ENCODE results near the gene UCK2. TPM values are rescaled to one million over a fixed set of nuclear protein-coding genes. Genes with fewer than 3 reads are reported as not detected.

The UCK2 gene
- total RNA-seq, 1 experiment from 2014 or later = 84.2 TPM

DNA sequence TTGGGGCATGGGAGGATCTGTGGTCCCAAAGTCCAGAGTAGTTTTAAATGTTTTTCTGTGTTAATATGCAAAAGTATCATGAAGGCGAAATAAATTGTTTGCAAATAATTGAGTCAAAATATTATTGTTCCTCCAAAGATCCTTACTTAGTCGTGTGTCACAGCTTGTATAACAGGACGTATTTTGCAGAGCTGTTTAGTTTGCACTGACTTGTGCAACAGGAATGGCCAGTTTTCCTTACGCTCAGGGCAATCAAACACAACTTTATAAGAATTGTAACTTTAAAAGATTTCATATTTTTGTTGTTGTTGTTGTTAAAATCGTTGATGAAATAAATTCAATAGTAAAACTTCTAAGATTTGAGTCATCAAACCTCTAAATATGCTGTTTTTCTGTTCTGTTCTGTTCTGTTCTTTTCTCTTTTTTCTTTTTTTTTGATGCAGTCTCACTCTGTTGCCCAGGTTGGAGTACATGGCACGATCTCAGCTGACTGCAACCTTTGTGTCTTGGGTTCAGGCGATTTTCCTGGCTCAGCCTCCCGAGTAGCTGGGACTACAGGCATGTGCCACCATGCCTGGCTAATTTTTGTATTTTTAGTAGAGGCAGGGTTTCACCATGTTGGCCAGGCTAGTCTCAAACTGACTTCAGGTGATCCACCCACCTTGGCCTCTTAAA lies 60.6 kb downstream of the UCK2 start:
- H3K4me1 ChIP-seq = peaks cover 24% of the 10 kb centered on the region
- H3K27ac ChIP-seq = no peak overlapping the region
- no peaks in the 10 kb centered on the region for H3K9me3 ChIP-seq (replicated peaks)
- H3K27me3 ChIP-seq = no peaks in the 10 kb centered on the region
- peaks cover 24% of the 10 kb centered on the region for H3K36me3 ChIP-seq
- H3K4me3 ChIP-seq = no peak overlapping the region
- no peak for DNase-seq

DNA sequence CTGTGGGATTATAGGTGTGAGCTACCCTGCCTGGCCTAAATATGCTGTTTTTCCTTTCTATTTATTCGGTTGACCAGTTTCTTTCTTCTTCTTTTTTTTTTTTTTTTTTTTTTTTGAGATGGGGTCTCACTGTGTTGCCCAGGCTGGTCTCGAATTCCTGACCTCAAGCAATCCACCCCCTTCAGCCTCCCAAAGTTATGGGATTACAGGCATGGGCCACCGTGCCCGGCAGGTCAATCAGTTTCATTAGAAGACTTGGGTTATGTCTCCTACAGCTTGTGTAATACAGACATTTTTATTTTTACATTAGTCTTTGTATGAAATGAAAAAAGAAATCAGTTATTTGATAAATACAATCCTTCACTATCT lies 61.1 kb downstream of the UCK2 start:
- Histone ChIP-seq H3K4me3 (no peak overlapping the region), H3K27ac (no peak overlapping the region), H3K9me3 (replicated peaks) (no peaks in the 10 kb centered on the region), H3K36me3 (peaks cover 25% of the 10 kb centered on the region), H3K4me1 (peaks cover 23% of the 10 kb centered on the region), H3K27me3 (no peaks in the 10 kb centered on the region)
- no peak for DNase-seq

DNA sequence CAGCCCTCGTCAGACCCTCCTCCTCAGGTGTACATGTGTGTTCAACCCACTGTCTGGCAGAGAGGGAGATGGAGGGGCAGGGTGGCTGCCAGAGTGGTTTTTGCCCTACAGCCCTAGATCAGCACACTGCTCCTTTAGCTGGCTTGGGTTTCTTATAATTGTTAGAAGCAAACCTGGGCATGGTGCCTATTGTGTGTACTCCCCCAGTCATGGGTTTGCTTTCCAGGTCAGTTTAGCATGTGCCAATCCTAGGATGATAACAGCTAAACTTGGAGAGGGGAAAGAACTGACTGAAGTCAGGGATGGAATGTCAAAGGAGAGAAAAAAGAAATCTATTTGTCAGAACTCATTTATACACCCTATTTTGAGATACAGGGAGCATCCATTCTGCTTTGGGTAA lies 63.3 kb downstream of the UCK2 start:
- no peaks in the 10 kb centered on the region for H3K27me3 ChIP-seq
- H3K36me3 ChIP-seq = peaks cover 27% of the 10 kb centered on the region
- no peaks in the 10 kb centered on the region for H3K9me3 ChIP-seq (replicated peaks)
- DNase-seq = no peak
- H3K4me1 ChIP-seq = peaks cover 14% of the 10 kb centered on the region
- no peak overlapping the region for H3K4me3 ChIP-seq
- no peak overlapping the region for H3K27ac ChIP-seq

DNA sequence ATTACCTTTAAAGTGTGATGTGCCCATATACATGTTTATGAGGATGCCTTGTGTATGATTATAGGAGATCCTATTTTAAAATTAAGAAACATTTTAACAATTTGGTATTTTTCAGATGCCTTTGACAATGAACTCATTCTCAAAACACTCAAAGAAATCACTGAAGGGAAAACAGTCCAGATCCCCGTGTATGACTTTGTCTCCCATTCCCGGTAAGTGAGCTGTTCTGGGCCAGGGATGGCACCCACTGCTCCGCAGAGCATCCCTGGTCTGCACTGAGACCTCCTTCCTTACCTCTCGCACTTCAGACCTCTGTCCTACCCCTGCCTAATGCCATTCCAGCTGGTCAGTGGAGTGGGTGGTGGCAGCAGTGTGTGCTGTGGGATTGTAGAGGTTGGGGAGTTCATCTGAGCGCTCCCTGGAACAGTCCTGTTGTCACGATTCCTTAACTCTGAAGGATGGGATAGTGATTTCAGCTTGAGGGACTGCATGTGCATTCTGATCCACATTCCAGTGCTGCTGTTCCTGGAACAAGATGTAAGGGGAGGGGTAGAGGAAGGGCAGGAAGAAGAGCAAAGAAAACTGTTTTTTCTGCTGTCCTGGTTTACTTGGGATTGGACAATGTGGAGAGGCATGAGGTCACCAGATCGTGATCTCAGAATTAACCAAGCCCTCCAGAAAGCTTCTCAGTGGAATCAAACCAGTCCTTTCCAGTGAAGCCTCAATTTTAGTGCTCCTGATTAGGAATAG lies 63.9 kb downstream of the UCK2 start:
- DNase-seq = no peak
- no peak overlapping the region for H3K27ac ChIP-seq

DNA sequence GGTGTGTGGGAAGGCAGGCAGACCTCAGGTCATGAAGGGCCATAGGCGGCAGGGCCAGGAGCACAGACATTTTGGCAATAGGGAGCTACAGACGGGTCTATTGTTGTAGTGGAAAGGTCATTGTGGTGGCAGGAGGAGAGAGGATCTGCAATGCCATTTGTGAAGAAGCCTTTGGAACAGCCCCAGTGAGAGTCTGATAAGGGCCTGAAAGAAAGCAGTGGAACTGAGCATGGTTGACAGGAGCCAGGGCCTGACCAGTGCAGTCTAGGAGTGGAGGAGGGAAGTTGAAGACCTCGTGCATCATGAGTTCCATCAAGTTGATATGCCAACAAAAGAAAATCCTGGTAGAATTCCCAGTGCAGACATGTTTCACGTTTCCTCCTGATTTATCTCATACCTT lies 65.5 kb downstream of the UCK2 start:
- H3K4me1 ChIP-seq = peaks cover 33% of the 10 kb centered on the region
- H3K27me3 ChIP-seq = no peaks in the 10 kb centered on the region
- H3K4me3 ChIP-seq = no peak overlapping the region
- H3K27ac ChIP-seq = no peak overlapping the region
- no peaks in the 10 kb centered on the region for H3K9me3 ChIP-seq (replicated peaks)
- no peak for DNase-seq
- peaks cover 32% of the 10 kb centered on the region for H3K36me3 ChIP-seq

More for the DNA sequence above, 63.9 kb downstream of the UCK2 start:
- Histone ChIP-seq H3K9me3 (replicated peaks) (no peaks in the 10 kb centered on the region), H3K27me3 (no peaks in the 10 kb centered on the region), H3K4me3 (no peak overlapping the region), H3K4me1 (peaks cover 17% of the 10 kb centered on the region), H3K36me3 (peaks cover 26% of the 10 kb centered on the region)

DNA sequence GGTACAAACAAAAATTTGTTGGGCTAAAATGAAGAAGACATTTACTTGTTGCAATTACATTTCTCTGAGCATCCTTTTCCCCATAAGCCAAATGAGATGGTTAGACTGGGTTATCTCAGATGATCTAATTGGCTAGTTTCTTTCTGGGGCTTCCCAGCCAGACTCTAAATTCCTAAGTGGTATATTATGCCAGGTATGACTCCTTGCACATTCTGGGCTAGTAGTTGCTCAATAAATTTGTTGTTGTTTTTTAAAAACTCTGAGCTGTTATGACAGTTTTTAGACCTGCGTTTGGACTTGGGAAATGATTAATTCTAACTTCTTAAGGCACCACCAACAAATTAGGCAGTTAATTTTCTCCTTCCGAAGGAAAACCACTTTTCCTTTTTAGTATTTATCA lies 66.1 kb downstream of the UCK2 start:
- Histone ChIP-seq H3K4me3 (no peak overlapping the region), H3K27ac (no peak overlapping the region), H3K9me3 (replicated peaks) (no peaks in the 10 kb centered on the region), H3K4me1 (peaks cover 39% of the 10 kb centered on the region), H3K27me3 (no peaks in the 10 kb centered on the region), H3K36me3 (peaks cover 34% of the 10 kb centered on the region)
- no peak for DNase-seq

DNA sequence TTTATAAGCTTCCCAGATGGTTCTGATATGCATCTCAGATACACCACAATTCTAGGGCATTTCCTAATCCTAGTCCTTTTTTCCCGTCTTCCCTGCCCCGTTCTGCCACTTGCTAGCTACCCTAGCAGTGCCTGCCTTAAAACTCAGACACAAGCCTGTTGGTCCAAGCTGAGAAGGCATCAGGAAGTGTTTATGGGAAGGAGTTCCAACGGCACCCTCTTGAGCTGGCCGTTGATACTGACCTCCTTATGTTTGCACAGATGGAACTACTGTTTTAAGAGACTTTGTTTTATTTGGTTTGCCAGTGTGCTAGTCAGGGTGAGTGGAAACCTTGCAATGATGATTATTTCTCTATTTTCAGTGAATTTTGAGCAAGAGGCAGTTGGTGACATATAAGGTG lies 67.2 kb downstream of the UCK2 start:
- no peak overlapping the region for H3K27ac ChIP-seq
- DNase-seq = no peak
- no peaks in the 10 kb centered on the region for H3K27me3 ChIP-seq
- no peak overlapping the region for H3K4me3 ChIP-seq
- H3K9me3 ChIP-seq (replicated peaks) = no peaks in the 10 kb centered on the region
- H3K36me3 ChIP-seq = peaks cover 34% of the 10 kb centered on the region
- peaks cover 48% of the 10 kb centered on the region for H3K4me1 ChIP-seq

DNA sequence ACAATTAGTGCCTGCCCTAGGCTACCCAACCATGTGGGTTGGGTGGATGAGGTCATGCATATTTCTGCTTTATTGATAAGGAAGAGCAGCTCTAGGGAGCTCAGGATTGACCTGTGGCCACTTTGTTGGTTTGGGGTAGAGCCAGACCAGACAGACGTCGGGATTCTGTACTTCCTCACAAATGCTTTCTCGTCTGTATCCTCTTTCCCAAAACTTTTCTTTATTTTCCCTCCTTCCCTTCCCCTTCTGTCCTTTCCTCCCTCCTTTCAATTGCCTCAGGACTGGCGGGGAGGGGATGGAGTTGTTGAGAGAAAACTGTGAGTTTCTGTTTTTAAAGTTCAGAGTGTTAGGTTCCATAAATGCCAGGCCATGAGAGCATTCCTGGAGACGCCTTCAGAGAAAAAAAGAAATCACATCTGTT lies 68.0 kb downstream of the UCK2 start:
- H3K36me3 ChIP-seq = peaks cover 30% of the 10 kb centered on the region
- H3K27ac ChIP-seq = peak overlapping the region; percentile 72
- no peaks in the 10 kb centered on the region for H3K9me3 ChIP-seq (replicated peaks)
- H3K4me1 ChIP-seq = peaks cover 50% of the 10 kb centered on the region
- H3K4me3 ChIP-seq = no peak overlapping the region
- peak in 1 of 2 experiments; percentile 19 for DNase-seq
- H3K27me3 ChIP-seq = no peaks in the 10 kb centered on the region

DNA sequence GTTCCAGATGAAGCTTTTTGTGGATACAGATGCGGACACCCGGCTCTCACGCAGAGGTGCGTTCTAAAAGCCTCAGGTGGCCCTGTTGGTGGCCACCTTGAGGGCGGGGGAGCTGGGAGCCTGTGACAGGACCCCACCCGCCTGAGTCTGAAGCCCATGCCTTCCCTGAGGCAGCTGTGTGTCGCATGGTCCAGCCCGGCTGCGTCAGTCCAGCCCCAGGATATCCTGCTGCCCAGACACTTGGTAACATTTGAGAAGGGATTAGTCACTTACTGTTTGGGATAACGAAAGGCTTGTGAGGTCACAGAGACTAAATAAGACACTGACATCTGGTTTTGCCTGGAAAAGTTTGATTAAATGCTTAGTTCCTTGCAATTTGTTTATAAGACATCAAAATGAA lies 68.9 kb downstream of the UCK2 start:
- Histone ChIP-seq H3K27me3 (no peaks in the 10 kb centered on the region), H3K4me1 (peaks cover 50% of the 10 kb centered on the region), H3K9me3 (replicated peaks) (no peaks in the 10 kb centered on the region), H3K36me3 (peaks cover 25% of the 10 kb centered on the region), H3K27ac (peak overlapping the region; percentile 72), H3K4me3 (no peak overlapping the region)
- peak; percentile 42 to 50 for DNase-seq

DNA sequence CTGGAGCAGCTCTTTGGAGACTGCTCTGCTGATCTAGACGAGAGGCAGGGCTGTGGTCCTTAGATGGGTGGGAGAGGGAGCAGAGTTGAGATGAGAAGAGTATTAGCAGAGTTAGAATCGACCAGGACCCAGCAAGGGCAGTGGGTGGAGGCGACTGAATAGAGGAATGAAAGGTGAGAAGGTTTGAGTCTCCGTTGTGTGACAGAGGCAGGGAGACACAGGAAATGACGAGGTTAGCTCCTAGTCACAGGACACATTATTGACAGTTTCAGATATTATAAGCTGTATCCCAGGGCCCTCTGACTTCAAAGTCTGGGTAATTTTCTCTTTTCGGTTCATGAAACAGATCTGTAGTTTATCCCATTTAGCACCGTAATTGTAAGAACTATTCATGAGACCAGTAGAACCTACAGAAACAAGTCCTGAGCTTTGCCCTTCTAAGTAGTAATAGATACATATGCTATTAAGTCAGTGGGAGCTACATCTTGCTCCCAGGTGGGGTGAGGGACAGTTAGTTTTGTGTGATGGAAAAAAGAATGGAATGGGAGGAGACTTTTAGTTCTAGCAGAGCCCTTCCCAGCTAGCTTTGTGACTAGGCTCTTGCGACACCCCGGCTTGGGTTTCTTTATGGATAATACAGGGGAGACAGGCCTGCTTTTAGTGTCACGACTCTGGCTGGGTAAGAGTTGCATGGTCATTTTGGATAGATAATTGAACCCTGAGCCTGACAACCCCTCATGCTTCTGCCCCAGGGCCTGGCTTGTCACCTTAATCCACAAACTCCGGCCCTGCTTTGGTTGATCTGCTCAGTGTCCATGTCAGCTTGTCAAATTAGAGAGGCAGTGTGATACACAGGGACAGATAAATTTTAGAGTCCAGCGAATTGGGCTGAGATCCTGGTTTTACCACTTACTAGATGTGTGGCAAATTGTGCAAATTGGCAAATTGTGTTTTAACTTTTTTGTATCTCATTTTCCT lies 70.2 kb downstream of the UCK2 start:
- no peaks in the 10 kb centered on the region for H3K9me3 ChIP-seq (replicated peaks)
- H3K27ac ChIP-seq = peak overlapping the region; percentile 63
- H3K36me3 ChIP-seq = peaks cover 16% of the 10 kb centered on the region
- H3K4me1 ChIP-seq = peaks cover 50% of the 10 kb centered on the region
- no peak overlapping the region for H3K4me3 ChIP-seq
- H3K27me3 ChIP-seq = no peaks in the 10 kb centered on the region
- DNase-seq = no peak

DNA sequence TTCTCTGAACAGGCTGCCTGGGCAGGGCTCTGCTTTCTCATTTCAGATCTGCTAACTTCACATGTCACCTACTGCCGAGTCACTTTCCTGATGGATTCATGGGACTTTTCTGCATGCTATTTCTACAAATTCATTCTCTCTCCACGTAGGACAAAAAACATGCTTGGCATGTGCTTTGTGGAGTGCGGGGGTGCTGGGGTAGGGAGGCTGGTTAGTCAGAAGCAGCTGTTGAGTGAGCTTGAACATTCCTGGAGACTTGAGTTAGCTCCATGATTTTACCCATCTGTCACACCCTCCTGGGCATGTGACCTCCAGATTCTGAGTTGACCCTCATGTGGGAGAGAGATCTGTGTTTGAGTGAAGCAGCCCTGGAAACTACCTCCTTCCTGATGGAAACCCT lies 71.4 kb downstream of the UCK2 start:
- Histone ChIP-seq H3K4me1 (peaks cover 50% of the 10 kb centered on the region), H3K9me3 (replicated peaks) (no peaks in the 10 kb centered on the region), H3K4me3 (no peak overlapping the region), H3K36me3 (peaks cover 17% of the 10 kb centered on the region), H3K27ac (peak overlapping the region; percentile 63), H3K27me3 (no peaks in the 10 kb centered on the region)
- peak; percentile 65 to 77 for DNase-seq

DNA sequence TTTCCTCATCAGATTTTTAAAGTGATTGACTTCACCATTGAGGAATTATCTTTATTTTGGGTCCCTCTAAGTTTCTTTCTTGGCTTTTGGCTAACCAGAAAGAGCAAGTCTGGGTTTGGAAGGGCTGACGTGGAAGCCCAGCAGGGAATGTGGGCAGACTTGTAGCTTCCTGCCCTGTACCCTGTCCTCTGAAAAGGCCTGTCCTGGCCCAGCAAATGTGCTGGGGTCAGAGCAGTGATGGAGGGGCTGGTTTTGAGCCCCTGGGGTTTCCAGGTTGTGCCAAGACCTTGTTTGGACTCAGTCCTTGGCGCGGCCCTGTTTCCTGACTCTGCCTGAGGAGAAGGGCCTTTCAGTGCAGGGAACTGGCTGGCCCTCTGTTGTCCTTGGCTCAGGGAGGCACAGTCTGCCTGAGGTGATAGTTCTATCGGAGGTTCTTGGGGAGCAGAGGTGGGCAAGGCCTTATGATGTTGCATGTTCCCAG lies 72.1 kb downstream of the UCK2 start:
- peak overlapping the region; percentile 63 for H3K27ac ChIP-seq
- H3K27me3 ChIP-seq = no peaks in the 10 kb centered on the region
- DNase-seq = no peak
- peaks cover 50% of the 10 kb centered on the region for H3K4me1 ChIP-seq
- no peaks in the 10 kb centered on the region for H3K9me3 ChIP-seq (replicated peaks)
- peaks cover 14% of the 10 kb centered on the region for H3K36me3 ChIP-seq
- no peak overlapping the region for H3K4me3 ChIP-seq

DNA sequence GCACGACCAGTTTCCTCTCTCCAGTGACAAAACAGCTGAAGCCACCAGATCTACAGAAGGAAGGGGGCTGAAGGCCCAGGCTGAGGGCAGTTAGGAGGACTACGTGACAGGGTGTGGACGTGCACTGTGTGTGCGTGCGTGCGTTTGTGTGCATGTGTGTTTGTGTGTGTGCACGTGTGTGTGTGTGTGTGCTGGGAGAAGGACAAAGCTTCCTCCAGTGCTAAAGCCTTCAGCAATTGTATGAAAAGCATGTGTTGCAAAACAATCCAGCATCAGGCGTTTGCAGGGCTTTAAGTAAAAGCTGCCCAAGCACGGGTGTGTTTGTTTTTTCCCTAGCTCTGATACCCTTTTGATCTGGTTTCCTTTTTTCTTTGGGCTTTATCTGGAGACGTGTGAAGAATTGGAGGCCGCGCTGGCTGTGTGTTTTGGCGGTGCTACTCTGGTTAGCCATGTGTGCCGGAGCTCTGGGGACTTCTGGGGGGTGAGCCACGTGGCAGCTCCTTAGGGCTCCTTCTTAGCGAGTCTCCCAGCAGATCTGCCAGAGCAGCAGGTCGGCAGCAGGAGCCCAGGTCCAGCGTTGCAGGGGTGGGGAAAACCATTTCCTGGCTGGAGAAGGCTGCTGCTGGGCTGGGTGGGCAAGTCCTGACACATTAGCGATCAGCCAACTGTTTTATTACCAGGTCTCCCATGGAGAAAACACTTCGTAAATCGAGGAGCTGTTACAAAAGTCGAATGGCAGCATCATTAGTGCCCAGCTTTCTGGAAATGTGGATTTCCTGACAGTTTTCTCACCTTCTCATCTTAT lies 73.4 kb downstream of the UCK2 start:
- no peak overlapping the region for H3K4me3 ChIP-seq
- no peaks in the 10 kb centered on the region for H3K9me3 ChIP-seq (replicated peaks)
- DNase-seq = no peak
- H3K27me3 ChIP-seq = no peaks in the 10 kb centered on the region
- H3K36me3 ChIP-seq = peaks cover 18% of the 10 kb centered on the region
- no peak overlapping the region for H3K27ac ChIP-seq
- H3K4me1 ChIP-seq = peaks cover 38% of the 10 kb centered on the region

DNA sequence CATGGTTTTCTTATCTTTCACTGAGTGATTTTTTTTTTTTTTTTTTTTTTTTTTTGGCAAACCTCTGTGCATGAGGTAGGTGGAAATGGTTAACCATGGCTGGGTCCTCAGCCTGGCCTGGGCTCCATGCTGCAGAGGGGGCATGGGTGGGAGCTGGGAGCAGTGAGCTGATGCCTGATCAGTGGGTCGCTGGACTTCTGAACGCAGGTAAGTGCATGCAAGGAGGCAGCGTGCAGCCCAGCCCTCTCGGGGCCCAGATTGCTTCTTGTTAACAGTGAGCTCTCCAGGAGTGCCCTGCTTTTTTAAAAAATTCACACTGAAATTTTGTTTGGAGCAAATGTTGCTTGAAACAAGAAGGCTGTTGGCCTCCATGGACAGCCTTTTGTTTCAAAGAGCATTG lies 75.2 kb downstream of the UCK2 start:
- Histone ChIP-seq H3K9me3 (replicated peaks) (no peaks in the 10 kb centered on the region), H3K36me3 (peaks cover 23% of the 10 kb centered on the region), H3K4me1 (peaks cover 20% of the 10 kb centered on the region), H3K27me3 (no peaks in the 10 kb centered on the region), H3K4me3 (no peak overlapping the region), H3K27ac (no peak overlapping the region)
- DNase-seq = no peak

All from SJCRH30 (cell line).